ENCODE results near the gene UBR3.

UBR3 gene

DNA sequence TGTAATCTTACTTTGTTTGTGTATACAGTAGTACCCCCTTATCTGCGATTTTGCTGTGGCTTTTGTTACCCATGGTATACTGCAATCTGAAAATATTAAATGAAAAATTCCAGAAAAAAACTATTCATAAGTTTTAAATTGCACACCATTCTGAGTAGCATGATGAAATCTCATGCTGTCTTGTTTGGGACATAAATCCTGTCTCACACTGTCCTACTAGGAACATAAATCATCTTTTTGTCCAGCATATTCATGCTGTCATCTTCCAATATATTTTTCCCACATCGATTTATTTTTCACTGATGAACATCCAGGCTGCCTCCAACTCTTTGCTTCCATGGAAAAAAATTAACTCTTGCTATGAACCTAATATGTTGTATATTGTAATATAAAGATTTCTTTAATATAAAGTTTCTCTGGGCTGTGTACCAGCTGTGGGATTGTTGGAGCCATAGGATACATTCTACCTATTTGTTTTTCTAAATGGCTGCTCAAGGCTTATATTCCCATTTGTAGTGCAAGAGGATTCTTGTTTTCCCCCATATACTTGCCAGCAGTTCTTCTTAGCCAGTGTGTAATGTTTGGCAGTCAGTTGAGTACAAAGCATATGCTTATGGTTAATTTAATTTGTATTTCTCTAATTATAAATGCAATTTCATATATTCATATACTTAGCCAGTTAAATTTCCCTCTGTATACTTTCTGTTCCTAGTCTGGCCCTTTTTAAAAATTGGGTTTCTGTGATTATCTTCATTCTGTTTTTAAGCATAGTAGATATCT is 236.4 kb downstream of the UBR3 start:
- no peak for ATAC-seq (replicated peaks)
- Mint-ChIP-seq H3K36me3 (peaks cover 29 to 46% of the 10 kb centered on the region in 2 donors), H3K4me1 (no peaks in the 10 kb centered on the region), H3K27me3 (no peaks in the 10 kb centered on the region), H3K27ac (no peak overlapping the region), H3K9me3 (peaks cover 0 to 3% of the 10 kb centered on the region in 2 donors), H3K4me3 (no peak overlapping the region)
- DNase-seq: no peak

DNA sequence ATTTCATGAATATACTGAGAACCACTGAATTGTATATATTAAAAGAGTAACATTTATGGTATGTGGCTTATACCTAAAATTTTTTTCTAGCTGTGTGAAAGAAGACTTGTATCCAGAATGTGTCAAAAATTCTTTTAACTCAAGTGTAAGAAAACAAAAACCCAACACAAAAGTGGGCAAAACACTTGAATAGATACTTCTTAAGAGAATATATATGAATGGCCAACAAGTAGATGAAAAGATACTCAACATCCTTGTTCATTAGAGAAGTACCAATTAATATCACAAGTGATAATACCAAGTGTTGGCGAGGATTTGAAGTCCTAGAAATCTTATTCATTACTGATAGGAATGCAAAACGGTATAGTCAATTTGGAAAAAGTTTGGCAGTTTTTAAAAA is 243.5 kb downstream of the UBR3 start:
- no peak overlapping the region for H3K4me3 Mint-ChIP-seq
- peaks cover 4 to 10% of the 10 kb centered on the region in 2 donors for H3K9me3 Mint-ChIP-seq
- H3K36me3 Mint-ChIP-seq: peaks cover 38 to 64% of the 10 kb centered on the region in 2 donors
- H3K27ac Mint-ChIP-seq: no peak overlapping the region
- H3K4me1 Mint-ChIP-seq: no peaks in the 10 kb centered on the region
- DNase-seq: no peak
- ATAC-seq (replicated peaks): no peak
- no peaks in the 10 kb centered on the region for H3K27me3 Mint-ChIP-seq

DNA sequence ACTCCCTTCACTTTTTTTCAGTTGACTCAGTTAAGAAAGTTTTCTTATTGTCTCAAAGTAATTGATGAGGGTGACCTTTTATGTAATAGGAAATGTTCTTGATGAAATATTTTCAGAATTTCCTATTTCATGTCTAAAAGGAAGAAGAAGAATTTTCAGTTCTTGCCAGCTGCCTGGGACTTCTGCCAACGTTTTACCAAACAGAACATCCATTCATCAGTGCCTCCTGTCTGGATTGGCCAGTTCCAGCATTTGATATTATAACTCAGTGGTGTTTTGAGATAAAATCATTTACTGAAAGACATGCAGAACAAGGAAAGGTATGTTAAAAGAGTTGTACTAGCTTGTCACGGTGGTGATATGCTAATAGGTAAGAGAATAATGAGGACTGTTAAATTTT is 246.0 kb downstream of the UBR3 start:
- Mint-ChIP-seq H3K27ac (no peak overlapping the region), H3K4me3 (no peak overlapping the region), H3K9me3 (peaks cover 4 to 10% of the 10 kb centered on the region in 2 donors), H3K27me3 (no peaks in the 10 kb centered on the region), H3K36me3 (peaks cover 34 to 71% of the 10 kb centered on the region in 2 donors), H3K4me1 (no peaks in the 10 kb centered on the region)
- ATAC-seq (replicated peaks) (no peak), DNase-seq (no peak)

DNA sequence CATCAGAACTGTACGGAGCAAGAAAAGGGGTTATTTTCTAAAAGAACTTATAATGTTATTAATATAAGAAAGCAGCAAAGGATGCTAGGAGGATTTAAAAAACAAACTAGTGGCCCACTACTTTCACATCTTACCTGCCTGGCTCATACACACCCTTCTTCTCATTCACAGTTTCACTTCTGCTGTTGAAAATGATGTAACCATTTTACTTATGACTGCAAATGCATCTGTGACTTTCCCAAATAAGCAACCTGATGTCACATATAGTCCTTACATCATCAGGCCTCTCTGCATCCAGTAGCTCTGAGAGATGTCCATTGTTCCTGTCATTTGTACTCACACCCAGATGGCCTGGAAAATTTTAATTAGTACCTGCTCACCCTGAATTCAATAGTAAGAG is 248.9 kb downstream of the UBR3 start:
- Mint-ChIP-seq H3K27ac (no peak overlapping the region), H3K9me3 (peaks cover 2 to 4% of the 10 kb centered on the region in 2 donors), H3K4me1 (no peaks in the 10 kb centered on the region), H3K27me3 (no peaks in the 10 kb centered on the region), H3K4me3 (no peak overlapping the region), H3K36me3 (peaks cover 24 to 51% of the 10 kb centered on the region in 2 donors)
- DNase-seq (no peak), ATAC-seq (replicated peaks) (no peak)

- Mint-ChIP-seq H3K27me3 (no peaks in the 10 kb centered on the region), H3K4me3 (no peak overlapping the region)
Observed at GRCh38 chr2:170077830-170078569, 250.7 kb downstream of the UBR3 start.

GRCh38 chr2:170084820-170085491 is 257.7 kb downstream of the UBR3 start:
- Mint-ChIP-seq H3K27me3 (no peaks in the 10 kb centered on the region), H3K27ac (no peak overlapping the region), H3K9me3 (no peaks in the 10 kb centered on the region), H3K4me3 (no peak overlapping the region), H3K4me1 (no peaks in the 10 kb centered on the region), H3K36me3 (peaks cover 0 to 5% of the 10 kb centered on the region in 2 donors)
- DNase-seq (no peak), ATAC-seq (replicated peaks) (no peak)

More at GRCh38 chr2:170077830-170078569, 250.7 kb downstream of the UBR3 start:
- Mint-ChIP-seq H3K36me3 (peaks cover 21 to 38% of the 10 kb centered on the region in 2 donors), H3K4me1 (no peaks in the 10 kb centered on the region), H3K9me3 (no peaks in the 10 kb centered on the region), H3K27ac (no peak overlapping the region)
- DNase-seq: no peak
- ATAC-seq (replicated peaks): no peak

GRCh38 chr2:170086117-170086688 is 258.9 kb downstream of the UBR3 start:
- no peak overlapping the region for H3K4me3 Mint-ChIP-seq
- H3K27ac Mint-ChIP-seq: no peak overlapping the region
- H3K36me3 Mint-ChIP-seq: peaks cover 0 to under 1% of the 10 kb centered on the region in 2 donors
- H3K27me3 Mint-ChIP-seq: no peaks in the 10 kb centered on the region
- no peaks in the 10 kb centered on the region for H3K9me3 Mint-ChIP-seq
- H3K4me1 Mint-ChIP-seq: no peaks in the 10 kb centered on the region
- DNase-seq (no peak), ATAC-seq (replicated peaks) (no peak)

- peaks cover under 1% of the 10 kb centered on the region in 2 donors for H3K9me3 Mint-ChIP-seq
- H3K36me3 Mint-ChIP-seq: peaks cover 0 to under 1% of the 10 kb centered on the region in 2 donors
- H3K27me3 Mint-ChIP-seq: no peaks in the 10 kb centered on the region
- DNase-seq (no peak), ATAC-seq (replicated peaks) (no peak)
- H3K4me3 Mint-ChIP-seq: no peak overlapping the region
- H3K27ac Mint-ChIP-seq: no peak overlapping the region
- H3K4me1 Mint-ChIP-seq: no peaks in the 10 kb centered on the region
Observed at GRCh38 chr2:170086751-170087412, 259.6 kb downstream of the UBR3 start.

GRCh38 chr2:170087413-170087793 is 260.1 kb downstream of the UBR3 start:
- Mint-ChIP-seq H3K4me1 (no peaks in the 10 kb centered on the region), H3K4me3 (no peak overlapping the region), H3K9me3 (peaks cover 3 to 4% of the 10 kb centered on the region in 2 donors), H3K27ac (no peak overlapping the region), H3K36me3 (peaks cover 0 to 3% of the 10 kb centered on the region in 2 donors), H3K27me3 (no peaks in the 10 kb centered on the region)
- ATAC-seq (replicated peaks) (no peak), DNase-seq (no peak)

- no peaks in the 10 kb centered on the region for H3K4me1 Mint-ChIP-seq
- H3K36me3 Mint-ChIP-seq: peaks cover 0 to 3% of the 10 kb centered on the region in 2 donors
- DNase-seq (no peak), ATAC-seq (replicated peaks) (no peak)
- H3K27ac Mint-ChIP-seq: no peak overlapping the region
- no peak overlapping the region for H3K4me3 Mint-ChIP-seq
- H3K9me3 Mint-ChIP-seq: peaks cover 6 to 8% of the 10 kb centered on the region in 2 donors
- H3K27me3 Mint-ChIP-seq: no peaks in the 10 kb centered on the region
Observed at GRCh38 chr2:170088776-170089175, 261.5 kb downstream of the UBR3 start.

- H3K9me3 Mint-ChIP-seq: peaks cover 6 to 8% of the 10 kb centered on the region in 2 donors
- H3K4me1 Mint-ChIP-seq: no peaks in the 10 kb centered on the region
- H3K4me3 Mint-ChIP-seq: no peak overlapping the region
- DNase-seq (no peak), ATAC-seq (replicated peaks) (no peak)
- peaks cover 0 to 3% of the 10 kb centered on the region in 2 donors for H3K36me3 Mint-ChIP-seq
- no peak overlapping the region for H3K27ac Mint-ChIP-seq
- no peaks in the 10 kb centered on the region for H3K27me3 Mint-ChIP-seq
Observed at GRCh38 chr2:170090229-170090628, 263.0 kb downstream of the UBR3 start.

- no peak overlapping the region for H3K4me3 Mint-ChIP-seq
- peaks cover 6 to 13% of the 10 kb centered on the region in 2 donors for H3K9me3 Mint-ChIP-seq
- peaks cover 0 to 3% of the 10 kb centered on the region in 2 donors for H3K36me3 Mint-ChIP-seq
- no peak overlapping the region for H3K27ac Mint-ChIP-seq
- no peak for DNase-seq
- H3K4me1 Mint-ChIP-seq: no peaks in the 10 kb centered on the region
- H3K27me3 Mint-ChIP-seq: no peaks in the 10 kb centered on the region
- no peak for ATAC-seq (replicated peaks)
Observed at GRCh38 chr2:170091436-170091835, 264.2 kb downstream of the UBR3 start.

- H3K27ac Mint-ChIP-seq: no peak overlapping the region
- no peaks in the 10 kb centered on the region for H3K27me3 Mint-ChIP-seq
- H3K4me1 Mint-ChIP-seq: no peaks in the 10 kb centered on the region
- DNase-seq: no peak
- H3K9me3 Mint-ChIP-seq: peaks cover 6 to 17% of the 10 kb centered on the region in 2 donors
- H3K36me3 Mint-ChIP-seq: peaks cover 0 to 3% of the 10 kb centered on the region in 2 donors
- no peak for ATAC-seq (replicated peaks)
- H3K4me3 Mint-ChIP-seq: no peak overlapping the region
Observed at GRCh38 chr2:170092436-170093060, 265.3 kb downstream of the UBR3 start.

Measured in stimulated activated naive B cell treated with anti-CD40 and anti-IgM and Interleukin-4, amounts not matched to agents 10 μg/mL and 1 μg/mL and 100 μg/mL, for 72 hours (primary cell).